Measurements from ENCODE around the gene RNF214. TPM values are rescaled to one million over a fixed set of nuclear protein-coding genes. Genes with fewer than 3 reads are reported as not detected.

Gene RNF214
- total RNA-seq, 1 donor from 2014 or later, result 37.1 TPM

DNA sequence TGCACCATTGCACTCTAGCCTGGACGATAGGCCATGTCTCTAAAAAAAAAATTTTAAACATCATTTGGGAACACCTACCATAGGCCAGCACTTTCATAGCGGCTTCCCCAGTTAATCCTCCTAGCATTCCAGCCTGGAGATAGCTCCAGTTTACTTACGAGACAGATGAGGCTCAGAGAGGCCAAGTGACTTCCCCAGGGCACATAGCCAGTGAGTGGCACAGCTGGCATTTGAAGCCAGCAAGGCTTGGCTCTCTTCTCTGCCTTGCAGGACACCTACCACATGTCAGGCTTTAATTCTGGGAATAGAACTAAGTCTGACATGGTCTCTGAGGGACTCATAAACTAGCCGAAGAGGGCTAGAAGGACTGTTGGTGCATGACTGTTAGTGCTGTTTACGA is 38.2 kb upstream of the RNF214 start:
- H3K9me3 Mint-ChIP-seq (ENCODE audit: unreplicated experiment), result no peaks in the 10 kb centered on the region
- peaks cover 33% of the 10 kb centered on the region for H3K36me3 Mint-ChIP-seq (ENCODE audit: low read depth, unreplicated experiment)
- peaks cover 10% of the 10 kb centered on the region for H3K4me1 Mint-ChIP-seq (ENCODE audit: unreplicated experiment)
- TF ChIP-seq, protein P1, sequence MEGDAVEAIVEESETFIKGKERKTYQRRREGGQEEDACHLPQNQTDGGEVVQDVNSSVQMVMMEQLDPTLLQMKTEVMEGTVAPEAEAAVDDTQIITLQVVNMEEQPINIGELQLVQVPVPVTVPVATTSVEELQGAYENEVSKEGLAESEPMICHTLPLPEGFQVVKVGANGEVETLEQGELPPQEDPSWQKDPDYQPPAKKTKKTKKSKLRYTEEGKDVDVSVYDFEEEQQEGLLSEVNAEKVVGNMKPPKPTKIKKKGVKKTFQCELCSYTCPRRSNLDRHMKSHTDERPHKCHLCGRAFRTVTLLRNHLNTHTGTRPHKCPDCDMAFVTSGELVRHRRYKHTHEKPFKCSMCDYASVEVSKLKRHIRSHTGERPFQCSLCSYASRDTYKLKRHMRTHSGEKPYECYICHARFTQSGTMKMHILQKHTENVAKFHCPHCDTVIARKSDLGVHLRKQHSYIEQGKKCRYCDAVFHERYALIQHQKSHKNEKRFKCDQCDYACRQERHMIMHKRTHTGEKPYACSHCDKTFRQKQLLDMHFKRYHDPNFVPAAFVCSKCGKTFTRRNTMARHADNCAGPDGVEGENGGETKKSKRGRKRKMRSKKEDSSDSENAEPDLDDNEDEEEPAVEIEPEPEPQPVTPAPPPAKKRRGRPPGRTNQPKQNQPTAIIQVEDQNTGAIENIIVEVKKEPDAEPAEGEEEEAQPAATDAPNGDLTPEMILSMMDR (IDR thresholded peaks at IDR 0.05; ENCODE audit: unreplicated experiment), result no peak
- peaks cover 17% of the 10 kb centered on the region for H3K27me3 Mint-ChIP-seq (ENCODE audit: unreplicated experiment)
- DNase-seq (ENCODE audit: low spot score), result no peak
- H3K4me3 Mint-ChIP-seq (ENCODE audit: unreplicated experiment), result no peak overlapping the region
- peak overlapping the region; percentile 8 for H3K27ac Mint-ChIP-seq (ENCODE audit: unreplicated experiment)

- H3K36me3 Mint-ChIP-seq (ENCODE audit: low read depth, unreplicated experiment), result peaks cover 33% of the 10 kb centered on the region
- H3K27me3 Mint-ChIP-seq (ENCODE audit: unreplicated experiment), result peaks cover 17% of the 10 kb centered on the region
- H3K27ac Mint-ChIP-seq (ENCODE audit: unreplicated experiment), result no peak overlapping the region
- TF ChIP-seq, protein P1 (IDR thresholded peaks at IDR 0.05; ENCODE audit: unreplicated experiment), result no peak
- peak overlapping the region; percentile 33 for H3K4me3 Mint-ChIP-seq (ENCODE audit: unreplicated experiment)
- H3K9me3 Mint-ChIP-seq (ENCODE audit: unreplicated experiment), result no peaks in the 10 kb centered on the region
- no peak for DNase-seq (ENCODE audit: low spot score)
- H3K4me1 Mint-ChIP-seq (ENCODE audit: unreplicated experiment), result peaks cover 12% of the 10 kb centered on the region
These were observed 37.2 kb upstream of the RNF214 start for GRCh38 chr11:117195258-117195657.

DNA sequence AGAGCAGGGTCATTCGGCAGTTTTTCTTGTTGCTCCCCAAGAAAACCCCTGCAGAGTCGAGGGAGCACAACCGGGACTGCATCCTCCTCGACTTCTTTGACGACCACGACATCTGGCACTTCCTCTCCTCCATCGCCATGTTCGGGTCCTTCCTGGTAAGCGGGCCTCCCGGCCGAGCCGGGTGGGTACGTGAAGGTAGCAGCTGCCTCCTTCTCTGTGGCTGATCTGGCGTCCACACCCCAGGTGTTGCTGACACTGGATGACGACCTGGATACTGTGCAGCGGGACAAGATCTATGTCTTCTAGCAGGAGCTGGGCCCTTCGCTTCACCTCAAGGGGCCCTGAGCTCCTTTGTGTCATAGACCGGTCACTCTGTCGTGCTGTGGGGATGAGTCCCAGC is 36.7 kb upstream of the RNF214 start:
- TF ChIP-seq, protein P1 (IDR thresholded peaks at IDR 0.05; ENCODE audit: unreplicated experiment), result no peak
- H3K4me3 Mint-ChIP-seq (ENCODE audit: unreplicated experiment), result no peak overlapping the region
- no peak for DNase-seq (ENCODE audit: low spot score)
- no peaks in the 10 kb centered on the region for H3K9me3 Mint-ChIP-seq (ENCODE audit: unreplicated experiment)
- peaks cover 29% of the 10 kb centered on the region for H3K36me3 Mint-ChIP-seq (ENCODE audit: low read depth, unreplicated experiment)
- no peak overlapping the region for H3K27ac Mint-ChIP-seq (ENCODE audit: unreplicated experiment)
- H3K4me1 Mint-ChIP-seq (ENCODE audit: unreplicated experiment), result peaks cover 12% of the 10 kb centered on the region
- peaks cover 17% of the 10 kb centered on the region for H3K27me3 Mint-ChIP-seq (ENCODE audit: unreplicated experiment)

DNA sequence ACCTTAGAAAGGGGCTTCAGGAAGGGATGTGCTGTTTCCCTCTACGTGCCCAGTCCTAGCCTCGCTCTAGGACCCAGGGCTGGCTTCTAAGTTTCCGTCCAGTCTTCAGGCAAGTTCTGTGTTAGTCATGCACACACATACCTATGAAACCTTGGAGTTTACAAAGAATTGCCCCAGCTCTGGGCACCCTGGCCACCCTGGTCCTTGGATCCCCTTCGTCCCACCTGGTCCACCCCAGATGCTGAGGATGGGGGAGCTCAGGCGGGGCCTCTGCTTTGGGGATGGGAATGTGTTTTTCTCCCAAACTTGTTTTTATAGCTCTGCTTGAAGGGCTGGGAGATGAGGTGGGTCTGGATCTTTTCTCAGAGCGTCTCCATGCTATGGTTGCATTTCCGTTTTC is 35.5 kb upstream of the RNF214 start:
- TF ChIP-seq, protein P1 (IDR thresholded peaks at IDR 0.05; ENCODE audit: unreplicated experiment), result no peak
- Mint-ChIP-seq H3K27ac (ENCODE audit: unreplicated experiment) (no peak overlapping the region), H3K36me3 (ENCODE audit: low read depth, unreplicated experiment) (peaks cover 26% of the 10 kb centered on the region), H3K27me3 (ENCODE audit: unreplicated experiment) (peaks cover 20% of the 10 kb centered on the region), H3K9me3 (ENCODE audit: unreplicated experiment) (no peaks in the 10 kb centered on the region), H3K4me1 (ENCODE audit: unreplicated experiment) (peaks cover 15% of the 10 kb centered on the region), H3K4me3 (ENCODE audit: unreplicated experiment) (no peak overlapping the region)
- no peak for DNase-seq (ENCODE audit: low spot score)

DNA sequence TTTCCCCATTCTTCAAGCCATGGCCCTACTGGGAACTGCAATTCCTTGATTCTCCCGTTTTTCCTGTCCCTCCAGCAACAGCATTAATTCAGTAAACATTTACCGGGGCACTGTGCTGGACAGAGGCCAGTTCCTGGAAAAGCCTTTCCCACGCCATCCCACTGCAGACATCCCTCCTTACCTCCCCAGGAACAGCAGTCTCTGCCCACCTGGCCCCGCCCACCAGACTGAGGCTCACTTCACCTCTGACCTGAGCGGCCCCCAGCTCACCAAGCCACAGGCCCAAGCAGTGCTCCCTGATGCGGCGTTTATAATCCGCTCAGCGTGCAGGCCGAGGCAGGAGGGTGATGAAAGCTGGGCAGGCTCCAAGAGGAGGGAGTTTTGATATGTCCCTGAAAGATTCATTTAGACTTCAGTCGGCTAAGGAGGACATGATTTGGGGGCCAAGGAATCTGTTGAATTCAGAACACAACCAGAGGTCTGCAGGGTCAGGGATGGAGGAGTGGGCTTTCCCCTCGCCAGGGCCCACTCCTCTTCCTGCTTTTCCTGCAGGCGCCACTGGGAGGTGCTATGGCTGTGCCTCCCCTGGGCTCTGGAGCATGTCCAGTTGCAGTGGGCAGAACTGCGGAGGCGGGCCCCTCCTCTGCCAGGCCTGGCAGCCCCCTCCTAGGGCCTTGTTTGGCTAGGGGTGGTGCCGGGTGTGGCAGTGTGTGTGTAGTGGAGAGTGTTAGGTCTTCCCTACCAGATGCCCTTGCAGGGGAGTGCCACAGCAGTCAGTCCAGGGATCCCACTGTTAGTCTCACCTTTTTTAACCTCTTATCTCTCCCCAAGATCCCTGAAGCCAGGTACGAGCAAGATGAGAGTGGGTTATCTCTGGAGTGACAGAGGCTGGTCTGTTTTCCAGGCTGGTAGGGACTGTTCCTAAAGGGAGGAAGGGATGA is 34.7 kb upstream of the RNF214 start:
- Mint-ChIP-seq H3K27me3 (ENCODE audit: unreplicated experiment) (peaks cover 21% of the 10 kb centered on the region), H3K4me3 (ENCODE audit: unreplicated experiment) (peak overlapping the region; percentile 65), H3K4me1 (ENCODE audit: unreplicated experiment) (peaks cover 15% of the 10 kb centered on the region), H3K36me3 (ENCODE audit: low read depth, unreplicated experiment) (peaks cover 22% of the 10 kb centered on the region), H3K27ac (ENCODE audit: unreplicated experiment) (no peak overlapping the region), H3K9me3 (ENCODE audit: unreplicated experiment) (no peaks in the 10 kb centered on the region)
- TF ChIP-seq, protein P1 (IDR thresholded peaks at IDR 0.05; ENCODE audit: unreplicated experiment), result peak; percentile 44
- DNase-seq (ENCODE audit: low spot score), result peak; percentile 69

All from endothelial cell (in vitro differentiated cells).